Measurements from ENCODE around the gene NAPB.

The NAPB gene

GRCh38 chr20:23437126-23437899 is 16.0 kb upstream of the NAPB start:
- DNase-seq = no peak

GRCh38 chr20:23436681-23437080 is 15.4 kb upstream of the NAPB start:
- DNase-seq = no peak

GRCh38 chr20:23435626-23436539 is 14.6 kb upstream of the NAPB start:
- no peak for DNase-seq

GRCh38 chr20:23434521-23435313 is 13.4 kb upstream of the NAPB start:
- DNase-seq = no peak

- DNase-seq = no peak
Measured at GRCh38 chr20:23433628-23434027, 12.3 kb upstream of the NAPB start.

GRCh38 chr20:23425129-23425528 is 3.8 kb upstream of the NAPB start:
- no peak for DNase-seq

- no peak for DNase-seq
Measured at GRCh38 chr20:23419995-23420901, 1.0 kb downstream of the NAPB start.

- no peak for DNase-seq
Measured at GRCh38 chr20:23419657-23419994, 1.7 kb downstream of the NAPB start.

GRCh38 chr20:23417861-23418260 is 3.4 kb downstream of the NAPB start:
- DNase-seq = no peak

GRCh38 chr20:23415959-23416583 is 5.2 kb downstream of the NAPB start:
- peak; percentile 56 for DNase-seq

- no peak for DNase-seq
Measured at GRCh38 chr20:23415555-23415954, 5.7 kb downstream of the NAPB start.

- no peak for DNase-seq
Measured at GRCh38 chr20:23414526-23415188, 6.6 kb downstream of the NAPB start.

- no peak for DNase-seq
Measured at GRCh38 chr20:23413862-23414422, 7.3 kb downstream of the NAPB start.

- no peak for DNase-seq
Measured at GRCh38 chr20:23412026-23412425, 9.3 kb downstream of the NAPB start.

- DNase-seq = no peak
Measured at GRCh38 chr20:23410916-23411695, 10.2 kb downstream of the NAPB start.

GRCh38 chr20:23409800-23410199 is 11.5 kb downstream of the NAPB start:
- no peak for DNase-seq

- no peak for DNase-seq
Measured at GRCh38 chr20:23408957-23409356, 12.3 kb downstream of the NAPB start.

- no peak for DNase-seq
Measured at GRCh38 chr20:23407781-23408464, 13.4 kb downstream of the NAPB start.

GRCh38 chr20:23406880-23407279 is 14.4 kb downstream of the NAPB start:
- no peak for DNase-seq

All from NK-92 treated with Interleukin-12 subunit alpha and Interleukin-12 subunit beta, amount 100 ng/mL, for 24 hours (cell line).